HG03460 (cell line): Measurements from ENCODE around the gene ZNF705A.
"Not testable (repeated sequence)": the region's sequence is repeated elsewhere in the genome, so short reads cannot be mapped to it uniquely, and the experiment has no call there.

Experiments
- ATAC-seq: cut with Tn5 transposase; IDR thresholded peaks from one replicate; pipeline ENCODE4 v1.9.1; 2021; ENCODE audit not compliant: unreplicated experiment

ZNF705A gene

DNA sequence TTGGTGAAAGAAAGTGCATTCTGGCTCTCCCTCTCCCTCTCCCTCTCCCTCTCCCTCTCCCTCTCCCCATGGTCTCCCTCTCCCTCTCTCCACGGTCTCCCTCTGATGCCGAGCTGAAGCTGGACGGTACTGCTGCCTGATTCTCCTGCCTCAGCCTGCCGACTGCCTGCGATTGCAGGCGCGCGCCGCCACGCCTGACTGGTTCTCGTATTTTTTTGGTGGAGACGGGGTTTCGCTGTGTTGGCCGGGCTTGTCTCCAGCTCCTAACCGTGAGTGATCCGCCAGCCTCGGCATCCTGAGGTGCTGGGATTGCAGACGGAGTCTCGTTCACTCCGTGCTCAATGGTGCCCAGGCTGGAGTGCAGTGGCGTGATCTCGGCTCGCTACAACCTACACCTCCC is 26.5 kb downstream of the ZNF705A start:
- not testable (repeated sequence) for ATAC-seq

DNA sequence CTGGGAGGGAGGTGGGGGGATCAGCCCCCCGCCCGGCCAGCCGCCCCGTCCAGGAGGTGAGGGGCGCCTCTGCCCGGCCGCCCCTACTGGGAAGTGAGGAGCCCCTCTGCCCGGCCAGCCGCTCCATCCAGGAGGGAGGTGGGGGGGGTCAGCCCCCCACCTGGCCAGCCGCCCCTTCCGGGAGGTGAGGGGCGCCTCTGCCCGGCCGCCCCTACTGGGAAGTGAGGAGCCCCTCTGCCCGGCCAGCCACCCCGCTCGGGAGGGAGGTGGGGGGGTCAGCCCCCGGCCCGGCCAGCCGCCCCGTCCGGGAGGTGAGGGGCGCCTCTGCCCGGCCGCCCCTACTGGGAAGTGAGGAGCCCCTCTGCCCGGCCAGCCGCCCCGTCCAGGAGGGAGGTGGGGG is 27.4 kb downstream of the ZNF705A start:
- ATAC-seq = not testable (repeated sequence)

DNA sequence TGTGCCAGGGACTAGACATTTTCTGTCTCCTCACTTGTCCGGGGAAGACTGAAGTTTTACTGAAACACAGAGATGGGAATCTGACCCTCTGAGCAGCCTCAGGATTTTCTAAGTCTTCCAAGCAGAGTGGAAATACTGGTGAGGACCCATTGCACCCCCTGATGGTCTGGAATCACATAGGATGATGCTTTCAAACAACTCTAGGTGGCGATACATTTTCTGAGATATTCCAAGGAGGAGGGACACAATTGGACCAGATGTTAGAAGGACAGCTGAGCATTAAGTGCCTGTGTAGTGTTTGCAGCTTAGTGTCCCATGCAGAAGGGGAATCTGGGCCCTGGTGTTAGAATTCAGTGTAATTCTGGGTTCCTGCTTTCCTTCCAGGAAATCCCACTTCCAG is 31.3 kb downstream of the ZNF705A start:
- not testable (repeated sequence) for ATAC-seq

DNA sequence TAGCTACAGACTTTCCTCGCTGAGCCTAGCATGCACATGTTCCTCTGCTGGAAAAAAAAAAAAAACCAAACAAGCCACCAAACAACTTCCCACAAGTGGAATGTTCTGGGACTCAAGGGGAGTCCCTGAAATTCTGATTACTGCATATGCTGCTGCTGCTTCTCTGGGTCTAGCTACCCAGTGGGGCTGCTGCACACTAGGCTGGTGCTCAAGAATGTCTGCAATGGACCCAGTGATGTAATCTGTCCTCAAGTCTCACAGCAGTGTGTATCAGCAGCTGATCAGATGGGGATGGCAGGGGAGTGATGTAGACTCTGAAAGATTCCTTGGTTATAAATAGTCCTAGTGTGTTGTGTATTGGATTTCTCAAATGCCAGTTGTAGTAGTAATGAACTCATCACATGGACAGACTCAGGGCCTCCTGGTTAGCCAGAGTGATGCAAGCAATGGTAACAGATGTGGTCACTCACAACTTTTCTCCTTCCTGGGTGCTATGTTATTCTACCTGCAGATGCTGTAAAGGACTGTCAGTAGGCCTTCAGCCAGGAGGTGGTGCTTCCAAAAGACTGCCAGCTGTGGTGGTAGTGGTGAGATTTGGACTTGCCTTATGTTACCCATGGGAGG is 41.0 kb downstream of the ZNF705A start:
- ATAC-seq = not testable (repeated sequence)

DNA sequence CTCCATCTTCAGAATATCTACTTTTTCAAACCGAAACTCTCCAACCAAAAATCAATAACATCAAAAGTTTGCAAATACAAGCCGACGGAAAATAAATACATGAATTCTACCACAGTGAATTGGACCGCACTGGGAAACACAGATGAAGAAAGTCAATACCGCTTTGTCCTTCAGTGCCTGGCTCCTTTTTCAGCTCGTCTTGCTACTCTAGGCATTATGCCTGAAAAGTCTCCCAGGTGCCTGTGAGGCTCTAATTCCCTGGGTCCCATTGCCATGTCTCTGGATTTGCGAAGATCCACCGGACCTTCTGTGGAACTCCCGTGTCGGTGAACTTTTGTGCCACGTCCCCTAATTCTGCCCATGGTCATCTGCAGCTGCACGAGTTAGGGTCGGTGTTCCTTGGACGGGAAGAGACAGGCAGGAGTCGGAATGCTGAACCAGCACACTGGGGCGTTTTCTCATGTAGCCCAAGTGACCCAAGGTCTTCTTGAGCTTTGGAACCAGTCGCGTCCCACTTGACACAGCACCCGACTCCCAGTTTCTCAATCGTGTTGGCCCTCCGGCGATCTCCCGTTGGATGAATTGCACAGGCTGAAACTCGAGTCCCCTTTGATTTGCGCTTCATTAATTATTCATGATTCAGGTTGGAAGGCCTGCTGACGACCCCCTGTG is 62.0 kb downstream of the ZNF705A start:
- not testable (repeated sequence) for ATAC-seq

DNA sequence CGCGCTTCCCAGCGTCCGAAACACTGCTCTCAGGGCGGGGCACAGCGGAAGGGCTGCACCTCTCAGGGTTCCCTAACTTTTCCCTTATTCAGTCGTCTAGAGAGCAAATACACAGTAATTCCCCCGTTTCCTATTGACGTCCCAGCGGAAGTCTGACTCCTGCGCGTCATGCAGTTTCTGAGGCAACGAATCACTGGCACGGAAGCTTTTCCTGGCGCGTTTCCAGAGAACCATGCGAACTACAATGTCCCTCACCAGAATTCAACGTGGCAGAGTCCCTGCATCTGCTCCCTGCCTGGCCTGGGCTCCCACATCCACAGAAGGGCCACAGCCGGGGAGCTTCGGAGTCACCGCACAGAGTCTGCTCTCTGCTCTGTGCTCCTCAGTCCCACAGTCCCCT is 64.6 kb downstream of the ZNF705A start:
- not testable (repeated sequence) for ATAC-seq

DNA sequence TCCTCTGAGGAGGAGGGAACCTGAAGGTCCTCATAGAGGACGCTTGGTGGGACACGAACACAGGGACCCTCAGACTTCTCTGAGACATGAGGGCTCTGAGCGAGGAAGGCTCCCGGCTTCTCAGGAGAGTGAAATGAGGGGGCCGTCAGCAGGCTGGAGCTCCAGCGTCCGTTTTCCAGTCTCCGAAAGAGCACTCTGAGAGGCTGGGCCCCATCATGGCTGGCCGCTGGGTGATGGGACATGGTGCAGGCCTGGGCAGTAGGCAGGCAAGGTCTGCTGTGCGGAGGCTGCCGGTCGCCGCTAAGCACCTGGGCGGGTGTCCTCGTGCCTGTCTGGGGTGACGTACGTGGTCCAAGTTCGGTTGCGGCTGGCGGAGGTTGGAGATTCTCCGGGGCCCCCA is 65.0 kb downstream of the ZNF705A start:
- ATAC-seq = not testable (repeated sequence)

DNA sequence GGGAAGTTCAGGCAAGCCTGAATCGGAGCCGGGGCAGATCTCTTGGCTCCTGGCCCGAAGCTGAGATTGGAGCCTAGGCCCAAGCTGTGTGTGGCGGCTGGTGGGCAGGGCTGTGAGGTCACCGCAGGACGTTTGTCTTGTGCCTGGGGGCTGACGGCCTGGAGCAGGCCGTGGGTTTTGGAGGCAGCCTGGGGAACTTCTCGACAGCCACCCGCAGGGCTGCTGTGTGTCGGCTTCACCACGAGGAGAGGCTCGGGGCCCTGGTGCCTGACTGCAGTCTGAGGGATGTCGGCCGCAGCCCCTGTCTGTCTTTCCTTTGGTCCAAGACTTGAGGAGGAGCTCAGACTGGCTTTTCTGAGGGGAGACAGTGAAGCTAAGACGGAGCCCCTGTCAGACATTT is 65.5 kb downstream of the ZNF705A start:
- ATAC-seq = not testable (repeated sequence)

DNA sequence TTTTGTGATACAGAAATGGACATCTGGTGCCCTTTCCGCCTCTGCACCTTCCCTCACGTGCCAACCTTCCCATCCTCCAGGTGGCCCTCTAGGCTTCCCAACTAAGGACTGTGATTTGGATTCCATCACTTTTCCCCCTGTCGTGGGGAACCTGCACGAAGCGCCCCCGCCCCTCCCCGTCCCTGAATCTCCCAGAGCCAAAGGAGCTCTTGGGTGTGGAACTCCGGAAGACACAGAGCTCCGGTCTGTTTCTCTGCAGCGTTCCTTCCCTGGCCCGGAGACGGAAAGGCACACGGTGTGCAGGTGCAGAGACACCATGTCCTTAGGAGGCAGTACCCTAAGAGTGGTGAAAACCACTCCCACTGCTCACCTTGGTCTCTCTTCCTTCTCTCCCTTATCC is 66.8 kb downstream of the ZNF705A start:
- not testable (repeated sequence) for ATAC-seq

DNA sequence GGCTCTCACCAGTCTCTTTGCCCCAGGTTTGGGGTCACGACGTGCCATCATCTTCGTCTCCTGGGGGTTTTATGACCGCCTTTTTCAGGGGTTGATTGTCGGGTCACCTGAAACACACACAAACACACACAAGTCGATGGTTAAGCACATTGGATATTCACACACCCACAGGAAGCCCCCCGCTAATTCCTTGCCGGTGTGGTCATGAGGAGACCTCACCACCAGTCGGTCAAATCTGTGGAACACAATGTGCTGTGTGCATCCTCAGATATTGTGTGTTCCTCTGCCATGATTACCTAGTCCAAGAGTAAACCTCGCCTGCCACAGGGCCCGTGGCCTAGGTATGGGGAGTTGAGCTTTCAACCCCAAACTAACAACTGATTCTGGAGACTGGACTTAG is 68.0 kb downstream of the ZNF705A start:
- not testable (repeated sequence) for ATAC-seq

DNA sequence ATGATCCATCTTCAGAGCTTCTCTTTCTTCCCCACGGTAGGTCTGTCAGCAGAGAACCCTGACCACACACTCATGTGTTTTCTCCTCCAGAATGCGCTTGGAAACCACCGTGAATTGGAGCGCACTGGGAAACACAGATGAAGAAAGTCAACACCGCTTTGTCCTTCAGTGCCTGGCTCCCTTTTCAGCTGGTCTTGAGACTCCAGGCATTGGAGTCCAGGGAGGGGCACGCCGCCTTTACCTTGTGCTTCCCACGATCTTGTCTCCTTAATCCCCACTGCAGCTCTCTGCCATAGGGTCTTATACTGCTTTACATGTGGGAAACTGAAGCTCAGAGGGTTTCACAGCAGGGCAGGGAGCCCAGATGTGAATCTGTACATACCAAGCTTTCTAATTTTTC is 69.5 kb downstream of the ZNF705A start:
- ATAC-seq = no peak

DNA sequence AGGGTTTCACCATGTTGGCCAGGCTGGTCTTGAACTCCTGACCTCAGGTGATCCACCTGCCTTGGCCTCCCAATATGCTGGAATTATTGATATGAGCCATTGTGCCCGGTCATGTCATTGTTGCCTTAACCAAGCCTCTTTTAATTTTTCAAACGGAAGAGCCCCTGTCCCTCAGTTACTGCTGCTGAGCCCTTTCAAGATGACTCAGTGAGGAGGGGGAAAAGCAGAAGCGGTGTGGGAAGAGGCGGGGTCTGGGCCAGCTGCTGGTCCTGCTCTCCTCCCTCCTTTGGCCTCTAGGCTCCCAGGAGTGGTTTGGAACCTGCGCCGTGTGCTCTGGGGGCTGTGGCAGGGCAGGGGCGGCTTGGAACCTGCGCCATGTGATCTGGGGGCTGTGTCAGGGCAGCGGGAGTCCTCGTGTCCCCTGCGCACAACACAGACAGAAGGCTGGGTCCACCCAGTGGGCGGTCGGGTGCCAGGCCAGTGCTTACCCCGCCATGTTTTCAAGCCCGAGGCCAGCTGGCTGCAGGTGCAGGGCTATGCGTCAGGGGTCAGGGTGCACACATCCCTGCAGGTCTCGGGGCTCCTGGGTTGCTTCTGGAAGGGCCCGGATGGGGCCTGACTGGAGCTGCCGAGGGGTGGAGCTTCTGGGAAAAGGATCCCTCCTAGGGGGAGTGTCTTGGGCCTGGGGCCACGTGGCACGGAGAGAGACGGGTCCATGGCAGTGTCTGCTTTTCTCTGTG is 70.3 kb downstream of the ZNF705A start, which contains the start of gene FAM90A1:
TSS of gene FAM90A1 (minus strand) at position 627 of the 740 bp plus-strand sequence. CDS start 2,786 bp downstream, outside the sequence.
- ATAC-seq = not testable (repeated sequence)

DNA sequence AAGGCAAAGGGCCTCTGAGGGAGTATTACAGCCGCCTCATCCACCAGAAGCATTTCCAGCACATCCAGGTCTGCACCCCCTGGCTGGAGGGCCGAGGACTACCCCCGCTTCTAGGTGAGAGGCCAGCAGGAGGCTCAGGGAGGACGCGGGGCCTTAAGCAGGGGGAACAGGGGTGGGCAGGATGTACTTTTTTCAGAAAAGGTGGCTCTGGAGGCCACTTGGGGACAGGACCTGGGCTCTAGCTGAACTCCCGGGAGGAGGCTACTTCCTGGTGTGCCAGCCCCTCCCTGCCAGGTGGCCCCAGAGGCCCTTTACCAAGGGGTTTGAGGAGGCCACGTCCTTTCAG is 70.9 kb downstream of the ZNF705A start:
- ATAC-seq = not testable (repeated sequence)

DNA sequence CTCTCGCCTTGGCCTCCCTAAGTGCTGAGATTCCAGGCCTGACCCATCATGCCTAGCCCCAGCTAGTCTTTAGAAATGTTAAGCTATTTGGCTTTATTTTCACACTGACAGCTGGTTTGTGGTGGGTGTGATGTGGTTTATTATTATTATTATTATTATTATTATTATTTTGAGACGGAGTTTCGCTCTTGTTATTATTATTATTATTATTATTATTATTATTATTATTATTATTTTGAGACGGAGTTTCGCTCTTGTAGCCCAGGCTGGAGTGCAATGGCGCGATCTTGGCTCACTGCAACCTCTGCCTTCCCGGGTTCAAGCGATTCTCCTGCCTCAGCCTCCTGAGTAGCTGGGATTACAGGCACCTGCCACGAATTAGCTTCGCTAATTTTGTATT is 71.8 kb downstream of the ZNF705A start:
- ATAC-seq = not testable (repeated sequence)

DNA sequence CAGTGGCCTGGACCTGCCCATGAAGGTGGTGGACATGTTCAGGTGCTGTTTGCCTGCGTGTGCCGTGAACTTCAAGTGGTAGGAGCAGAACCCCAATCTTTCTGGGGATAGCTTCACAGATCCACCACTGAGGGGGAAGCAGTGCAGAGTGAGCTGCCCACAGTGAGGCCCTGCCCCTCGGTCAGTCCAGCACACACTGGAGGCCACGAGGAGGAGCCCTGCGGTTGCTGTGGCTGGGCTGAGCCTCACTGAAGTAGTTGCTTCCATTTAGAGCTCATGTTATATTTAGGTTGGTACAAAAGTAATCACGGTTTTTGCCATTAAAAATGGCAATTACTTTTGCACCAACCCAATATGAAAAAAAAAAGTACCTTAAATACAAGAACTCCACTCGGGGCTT is 72.7 kb downstream of the ZNF705A start:
- not testable (repeated sequence) for ATAC-seq
